Caco-2 (cell line): ENCODE results near the gene KIF19. TPM values are rescaled to one million over a fixed set of nuclear protein-coding genes. Genes with fewer than 3 reads are reported as not detected.
A peak's percentile ranks its signal among the peaks of the same experiment; 100 is the strongest.

Experiments used
- BruUV-seq: library from RNA; stranded (reverse); fragments of 400-500 nt; replicated peaks from 2 replicates; lab custom pipeline; 2021; lab: Mats Ljungman, UMichigan
- CTCF ChIA-PET: fragments of 300-600 bp; sonication (Branson Sonifier 250); formaldehyde crosslinking; loops from one replicate; lab custom pipeline; 2022; ENCODE audit warnings: antibody characterized with exemption; lab: Charles Lee
- POLR2A ChIA-PET: fragments of 300-600 bp; sonication (Branson Sonifier 250); formaldehyde crosslinking; loops from one replicate; lab custom pipeline; 2022; ENCODE audit warnings: antibody characterized with exemption; lab: Charles Lee
- DNase-seq, 2 experiments: peaks; one replicate each; pipeline versions ENCODE4 v3.0.0 to v3.0.0-alpha.2; 2020 to 2022
- H3K27me3 ChIP-seq: replicated peaks from 2 replicates; pipeline ENCODE4 v1.6.0; 2011; ENCODE audit warnings: low read length; ENCODE audit not compliant: control insufficient read depth, insufficient read depth
- H3K36me3 ChIP-seq: 2 replicates; pipeline ENCODE4 v1.5.1; 2011; ENCODE audit warnings: low read length; ENCODE audit not compliant: control insufficient read depth, insufficient read depth
- H3K4me1 ChIP-seq: fragments of 250-450 bp; sonication (Bioruptor Pico); 2 replicates; pipeline ENCODE4 v1.5.1; 2020; ENCODE audit warnings: mild to moderate bottlenecking
- H3K4me3 ChIP-seq: 2 replicates; pipeline ENCODE4 v1.5.1; 2011; ENCODE audit warnings: low read depth, mild to moderate bottlenecking, control low read depth, low read length
- H3K9me3 ChIP-seq: fragments of 250-450 bp; sonication (Bioruptor Pico); 2 replicates; pipeline ENCODE4 v1.5.1; 2020; ENCODE audit warnings: mild to moderate bottlenecking, moderate library complexity
- H3K27ac Mint-ChIP-seq: one replicate; pipeline ENCODE4 v1.8.0; 2022; ENCODE audit warnings: mixed read lengths; ENCODE audit not compliant: unreplicated experiment
- H3K27me3 Mint-ChIP-seq: one replicate; pipeline ENCODE4 v1.8.0; 2022; ENCODE audit warnings: mixed read lengths; ENCODE audit not compliant: insufficient read depth, unreplicated experiment
- H3K36me3 Mint-ChIP-seq: one replicate; pipeline ENCODE4 v1.8.0; 2022; ENCODE audit warnings: mild to moderate bottlenecking, mixed read lengths; ENCODE audit not compliant: insufficient read depth, unreplicated experiment
- H3K4me1 Mint-ChIP-seq: one replicate; pipeline ENCODE4 v1.8.0; 2022; ENCODE audit warnings: low read depth, mixed read lengths; ENCODE audit not compliant: unreplicated experiment
- H3K4me3 Mint-ChIP-seq: one replicate; pipeline ENCODE4 v1.8.0; 2022; ENCODE audit warnings: mild to moderate bottlenecking, moderate library complexity, mixed read lengths; ENCODE audit not compliant: unreplicated experiment
- H3K9me3 Mint-ChIP-seq: one replicate; pipeline ENCODE4 v1.8.0; 2022; ENCODE audit warnings: mixed read lengths; ENCODE audit not compliant: unreplicated experiment
- intact Hi-C: fragments of 100-400 bp; cut with micrococcal nuclease; formaldehyde crosslinking; loops from one replicate; pipeline ENCODE4 v1.10.0; 2022; ENCODE audit not compliant: unreplicated experiment
- total RNA-seq: library from RNA; stranded (reverse); gene quantifications from 2 replicates; pipeline ENCODE4 v1.2.3, GENCODE V29; 2022
- TF ChIP-seq, protein P1 (sequence below), 2 experiments: fragments of 200-600 bp in 1 of 2; IDR thresholded peaks; 1 replicate in 1 of 2; 2 replicates in 1 of 2; pipeline versions ENCODE4 v1.5.1 to v1.8.0; 2011 to 2022; ENCODE audit warnings: antibody characterized with exemption in 1 of 2, control low read depth in 1 of 2, inconsistent platforms in 1 of 2, low read depth in 1 of 2, low read length in 1 of 2, mild to moderate bottlenecking in 1 of 2, moderate library complexity in 1 of 2; ENCODE audit not compliant: insufficient read depth in 1 of 2, severe bottlenecking in 1 of 2, unreplicated experiment in 1 of 2

Gene KIF19
- total RNA-seq, 1 experiment from 2014 or later = not detected

DNA sequence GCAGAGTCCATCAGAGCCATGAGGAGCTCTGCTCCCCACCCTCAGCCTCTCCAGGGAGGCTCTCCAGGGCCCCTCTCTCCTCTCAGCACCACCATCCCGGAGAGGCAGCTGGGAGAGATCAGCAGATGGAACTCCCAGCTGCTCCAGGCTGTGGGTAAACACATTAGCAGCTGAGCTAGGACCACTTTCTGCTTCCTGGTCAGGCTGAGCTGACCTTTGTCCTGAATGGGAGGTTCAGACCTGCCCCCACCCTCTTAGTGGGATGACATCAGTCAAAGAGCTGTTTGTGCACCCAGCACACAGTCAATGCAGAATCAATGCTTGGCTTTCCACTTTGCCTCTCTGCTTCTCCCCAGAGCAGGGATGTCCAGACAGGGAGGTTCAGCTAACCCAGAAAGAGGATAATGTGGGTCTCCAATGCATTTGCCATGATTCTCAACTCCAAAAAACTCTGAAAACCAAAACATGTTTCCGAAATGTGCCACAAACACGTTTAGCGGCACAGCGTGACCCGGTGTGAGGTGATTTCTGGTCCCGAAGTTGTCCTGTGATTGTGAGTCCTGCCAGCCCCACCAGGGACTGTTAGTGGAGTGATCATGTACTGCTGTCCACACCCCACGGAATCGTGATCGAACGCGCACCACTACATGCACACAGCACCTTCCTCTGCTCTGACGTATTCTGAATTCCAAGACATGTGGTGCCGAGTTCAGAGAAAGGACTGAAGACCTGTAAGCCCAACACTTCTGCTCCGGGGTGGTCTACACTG, 48.0 kb downstream of the KIF19 start:
- intact Hi-C loops = no loop called here
- peak overlapping the region; percentile 67 for H3K27ac Mint-ChIP-seq
- peaks cover 3% of the 10 kb centered on the region for H3K4me1 Mint-ChIP-seq
- no peaks in the 10 kb centered on the region for H3K27me3 ChIP-seq
- ChIA-PET CTCF (interaction anchor here (0.5 to 1.8 kb wide), 16 partner anchors 10 to 362 kb away, joined by 3 to 11 read pairs (median 4); partner anchors contain the start of gene BTBD17), POLR2A (interaction anchor here (0.5 to 1.0 kb wide), 2 partner anchors 80 to 1988 kb away, joined by 4 to 5 read pairs; no protein-coding TSS in a partner anchor)
- no peaks in the 10 kb centered on the region for H3K9me3 ChIP-seq
- TF ChIP-seq, protein P1, sequence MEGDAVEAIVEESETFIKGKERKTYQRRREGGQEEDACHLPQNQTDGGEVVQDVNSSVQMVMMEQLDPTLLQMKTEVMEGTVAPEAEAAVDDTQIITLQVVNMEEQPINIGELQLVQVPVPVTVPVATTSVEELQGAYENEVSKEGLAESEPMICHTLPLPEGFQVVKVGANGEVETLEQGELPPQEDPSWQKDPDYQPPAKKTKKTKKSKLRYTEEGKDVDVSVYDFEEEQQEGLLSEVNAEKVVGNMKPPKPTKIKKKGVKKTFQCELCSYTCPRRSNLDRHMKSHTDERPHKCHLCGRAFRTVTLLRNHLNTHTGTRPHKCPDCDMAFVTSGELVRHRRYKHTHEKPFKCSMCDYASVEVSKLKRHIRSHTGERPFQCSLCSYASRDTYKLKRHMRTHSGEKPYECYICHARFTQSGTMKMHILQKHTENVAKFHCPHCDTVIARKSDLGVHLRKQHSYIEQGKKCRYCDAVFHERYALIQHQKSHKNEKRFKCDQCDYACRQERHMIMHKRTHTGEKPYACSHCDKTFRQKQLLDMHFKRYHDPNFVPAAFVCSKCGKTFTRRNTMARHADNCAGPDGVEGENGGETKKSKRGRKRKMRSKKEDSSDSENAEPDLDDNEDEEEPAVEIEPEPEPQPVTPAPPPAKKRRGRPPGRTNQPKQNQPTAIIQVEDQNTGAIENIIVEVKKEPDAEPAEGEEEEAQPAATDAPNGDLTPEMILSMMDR (IDR thresholded peaks at IDR 0.05; ENCODE audit: insufficient read depth in 1 of 2, low read depth in 1 of 2, low read length in 1 of 2, severe bottlenecking in 1 of 2, unreplicated experiment in 1 of 2) = no peak
- DNase-seq = peak; percentile 86 to 89
- BruUV-seq = no TSS peak
- H3K4me3 ChIP-seq = no peak overlapping the region
- no peaks in the 10 kb centered on the region for H3K27me3 Mint-ChIP-seq
- H3K4me3 Mint-ChIP-seq = no peak overlapping the region
- no peaks in the 10 kb centered on the region for H3K36me3 ChIP-seq
- peaks cover 14% of the 10 kb centered on the region for H3K4me1 ChIP-seq
- H3K9me3 Mint-ChIP-seq = no peaks in the 10 kb centered on the region
- peaks cover 5% of the 10 kb centered on the region for H3K36me3 Mint-ChIP-seq

DNA sequence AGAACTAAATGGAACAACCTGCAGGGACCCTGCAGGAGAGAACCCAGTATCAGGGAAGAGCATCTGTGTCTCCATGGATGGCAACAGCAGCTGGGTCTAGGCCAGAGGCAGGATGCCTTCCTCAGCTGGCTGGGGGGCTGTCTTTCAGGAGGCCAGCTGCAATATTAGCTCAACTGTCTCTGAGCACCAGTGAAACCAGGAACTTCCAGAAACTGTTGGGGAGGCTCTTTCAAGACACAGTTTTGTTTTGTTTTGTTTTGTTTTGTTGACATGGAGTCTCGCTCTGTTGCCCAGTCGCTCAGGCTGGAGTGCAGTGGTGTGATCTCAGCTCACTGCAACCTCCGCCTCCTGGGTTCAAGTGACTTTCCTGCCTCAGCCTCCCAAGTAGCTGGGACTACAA, 48.8 kb downstream of the KIF19 start:
- Histone ChIP-seq H3K4me3 (no peak overlapping the region), H3K4me1 (peaks cover 18% of the 10 kb centered on the region), H3K9me3 (no peaks in the 10 kb centered on the region), H3K27me3 (no peaks in the 10 kb centered on the region), H3K36me3 (no peaks in the 10 kb centered on the region)
- H3K27ac Mint-ChIP-seq = no peak overlapping the region
- POLR2A ChIA-PET = no interaction called here
- TF ChIP-seq, protein P1 (IDR thresholded peaks at IDR 0.05; ENCODE audit: insufficient read depth in 1 of 2, low read depth in 1 of 2, low read length in 1 of 2, severe bottlenecking in 1 of 2, unreplicated experiment in 1 of 2) = no peak
- no TSS peak for BruUV-seq
- peaks cover under 1% of the 10 kb centered on the region for H3K4me1 Mint-ChIP-seq
- no peaks in the 10 kb centered on the region for H3K27me3 Mint-ChIP-seq
- CTCF ChIA-PET = no interaction called here
- H3K36me3 Mint-ChIP-seq = peaks cover 5% of the 10 kb centered on the region
- H3K4me3 Mint-ChIP-seq = no peak overlapping the region
- DNase-seq = no peak
- intact Hi-C loops = loop anchor here (5.0 kb wide), 1 partner anchor 227 kb away; no protein-coding TSS in a partner anchor
- H3K9me3 Mint-ChIP-seq = no peaks in the 10 kb centered on the region

DNA sequence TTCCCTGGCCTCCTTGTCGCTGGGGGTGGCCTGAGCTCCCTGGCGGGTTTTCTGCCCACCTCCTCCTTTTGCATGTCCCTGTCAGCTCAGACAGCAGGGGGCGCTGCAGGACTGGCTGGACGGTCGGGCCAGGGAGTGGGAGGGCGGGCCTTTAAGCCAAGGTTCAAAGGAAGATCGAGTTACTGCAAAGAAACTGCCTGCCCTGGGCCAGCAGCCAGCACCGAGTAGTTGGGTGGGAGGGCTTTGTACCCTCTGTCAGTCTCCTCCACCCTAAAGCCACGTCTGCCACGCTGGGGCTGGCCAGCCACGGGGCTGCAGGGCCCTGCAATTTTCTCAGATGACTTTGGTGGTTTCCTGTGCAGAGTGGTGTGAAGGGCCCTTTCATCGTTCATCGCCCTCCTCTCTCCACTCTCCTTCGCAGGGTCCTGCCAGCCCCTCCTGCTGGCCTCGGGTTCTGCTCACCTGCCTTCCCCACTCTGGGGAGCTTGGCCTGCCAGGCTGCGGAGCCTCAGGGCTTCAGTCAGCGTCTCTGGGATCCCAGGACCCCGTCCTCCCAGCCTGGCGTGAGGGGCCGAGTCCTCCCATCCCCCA, 53.6 kb downstream of the KIF19 start:
- H3K36me3 Mint-ChIP-seq = peaks cover 5% of the 10 kb centered on the region
- H3K36me3 ChIP-seq = no peaks in the 10 kb centered on the region
- no peaks in the 10 kb centered on the region for H3K9me3 Mint-ChIP-seq
- H3K27ac Mint-ChIP-seq = no peak overlapping the region
- H3K4me1 Mint-ChIP-seq = peaks cover 16% of the 10 kb centered on the region
- TF ChIP-seq, protein P1 (IDR thresholded peaks at IDR 0.05; ENCODE audit: insufficient read depth in 1 of 2, low read depth in 1 of 2, low read length in 1 of 2, severe bottlenecking in 1 of 2, unreplicated experiment in 1 of 2) = peak; percentile 95 to 98
- no TSS peak for BruUV-seq
- H3K27me3 ChIP-seq = no peaks in the 10 kb centered on the region
- POLR2A ChIA-PET = no interaction called here
- no peaks in the 10 kb centered on the region for H3K9me3 ChIP-seq
- no peaks in the 10 kb centered on the region for H3K27me3 Mint-ChIP-seq
- peaks cover 18% of the 10 kb centered on the region for H3K4me1 ChIP-seq
- CTCF ChIA-PET = interaction anchor here (0.6 to 4.4 kb wide), 23 partner anchors 9 to 357 kb away, joined by 3 to 110 read pairs (median 4); partner anchors contain the start of genes GPR142 and RAB37
- no peak overlapping the region for H3K4me3 ChIP-seq
- intact Hi-C loops = loop anchor here (1.0 to 5.0 kb wide), 5 partner anchors 51 to 223 kb away; no protein-coding TSS in a partner anchor
- H3K4me3 Mint-ChIP-seq = no peak overlapping the region
- peak; percentile 92 to 95 for DNase-seq
